Measurements from ENCODE around the gene FMN1. TPM values are rescaled to one million over a fixed set of nuclear protein-coding genes. Genes with fewer than 3 reads are reported as not detected.
A peak's percentile ranks its signal among the peaks of the same experiment; 100 is the strongest.

Gene FMN1
- total and polyA plus RNA-seq, 2 of the 13 experiments (the other 11 are each of a cell fraction or from before 2014, with no cell fraction given): 0.20 to 0.60 TPM

DNA sequence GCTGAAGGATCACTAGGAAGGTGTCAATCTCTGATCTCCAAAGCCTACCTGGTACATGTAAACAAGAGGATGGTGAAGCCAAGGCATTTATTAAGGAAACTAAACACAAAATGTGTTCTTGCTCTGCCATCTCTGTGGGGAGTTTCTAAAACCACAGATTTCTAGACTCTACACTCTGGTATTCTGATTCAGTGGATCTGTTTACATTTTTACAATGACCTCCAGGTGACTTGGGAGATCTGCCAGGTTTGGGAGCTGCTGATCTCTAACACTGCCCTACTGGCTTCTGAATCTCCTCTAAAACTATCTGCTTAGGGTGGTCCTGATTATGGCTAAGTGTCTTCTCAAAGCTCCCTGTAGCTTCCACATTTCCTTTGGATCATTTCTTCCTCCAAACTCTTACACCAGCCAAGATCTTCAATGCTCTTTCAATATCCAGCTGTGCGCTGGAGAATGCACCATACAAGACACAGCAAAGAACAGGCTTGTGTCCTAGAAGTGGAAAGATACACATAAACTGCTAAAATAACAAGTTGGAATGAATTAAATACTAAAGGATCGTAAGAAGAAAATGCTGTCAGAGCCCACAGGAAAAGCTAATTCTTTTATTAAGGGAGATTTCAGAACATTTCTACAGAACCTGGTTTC lies 404.0 kb downstream of the FMN1 start:
- WGBS (ENCODE audit: low lambda C conversion rate): 89% methylated on average over 2 of the region's 2 CpGs
- CTCF ChIA-PET (ENCODE audit: low intra/inter-chr PET ratio, low total read pairs): no interaction called here
- no TSS peak for BruUV-seq (replicated peaks)
- DNase-seq (ENCODE audit: low spot score) (peak; percentile 24), ATAC-seq (peak; percentile 43; the same call in 1 of the 3 replicates), FAIRE-seq (no peak)
- no peak overlapping the region for H2AFZ ChIP-seq (ENCODE audit: low read length)
- no peaks in the 10 kb centered on the region for H3K9me3 ChIP-seq (ENCODE audit: low read length)
- POLR2A ChIA-PET: no interaction called here
- H3K4me1 ChIP-seq (ENCODE audit: insufficient read depth, low read length): peaks cover 41% of the 10 kb centered on the region
- no peak overlapping the region for H3K4me3 ChIP-seq (replicated peaks in 1 of 3; ENCODE audit: insufficient read depth in 1 of 3, low read depth in 2 of 3, low read length in 3 of 3)
- TF ChIP-seq RARA (CRISPR knock-in tag; IDR thresholded peaks at IDR 0.05): 0 out of 2 replicates have a peak, but pooled peaks have one; percentile 18
- TF ChIP-seq NR2F6 (IDR thresholded peaks at IDR 0.05): no peak
- 0 out of 2 replicates have a peak, but pooled peaks have one; percentile 8 for TF ChIP-seq NR2F6 (CRISPR knock-in tag; IDR thresholded peaks at IDR 0.05)
- TF ChIP-seq, protein P1, sequence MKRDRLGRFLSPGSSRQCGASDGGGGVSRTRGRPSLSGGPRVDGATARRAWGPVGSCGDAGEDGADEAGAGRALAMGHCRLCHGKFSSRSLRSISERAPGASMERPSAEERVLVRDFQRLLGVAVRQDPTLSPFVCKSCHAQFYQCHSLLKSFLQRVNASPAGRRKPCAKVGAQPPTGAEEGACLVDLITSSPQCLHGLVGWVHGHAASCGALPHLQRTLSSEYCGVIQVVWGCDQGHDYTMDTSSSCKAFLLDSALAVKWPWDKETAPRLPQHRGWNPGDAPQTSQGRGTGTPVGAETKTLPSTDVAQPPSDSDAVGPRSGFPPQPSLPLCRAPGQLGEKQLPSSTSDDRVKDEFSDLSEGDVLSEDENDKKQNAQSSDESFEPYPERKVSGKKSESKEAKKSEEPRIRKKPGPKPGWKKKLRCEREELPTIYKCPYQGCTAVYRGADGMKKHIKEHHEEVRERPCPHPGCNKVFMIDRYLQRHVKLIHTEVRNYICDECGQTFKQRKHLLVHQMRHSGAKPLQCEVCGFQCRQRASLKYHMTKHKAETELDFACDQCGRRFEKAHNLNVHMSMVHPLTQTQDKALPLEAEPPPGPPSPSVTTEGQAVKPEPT (CRISPR knock-in tag; IDR thresholded peaks at IDR 0.05; ENCODE audit: low read depth): no peak
- no peak overlapping the region for H3K9ac ChIP-seq (ENCODE audit: insufficient read depth, low read depth, low read length)
- no peaks in the 10 kb centered on the region for H4K20me1 ChIP-seq (ENCODE audit: insufficient read depth, low read length)
- no peak overlapping the region for H3K27ac ChIP-seq (ENCODE audit: extremely low read length, insufficient read depth, low read length)
- in situ Hi-C loops (cut with HindIII; ENCODE audit: extremely low pct_ligation_motif_present, low pct_unique_long_range_greater_than_20kb): no loop called here
- no peaks in the 10 kb centered on the region for H3K36me3 ChIP-seq (replicated peaks in 1 of 2; ENCODE audit: control insufficient read depth in 1 of 2, insufficient read depth in 2 of 2, low read length in 2 of 2)
- H3K4me2 ChIP-seq (ENCODE audit: low read depth, low read length): no peak overlapping the region
- no peaks in the 10 kb centered on the region; a peak in 1 of 5 replicates for H3K27me3 ChIP-seq (ENCODE audit: control insufficient read depth in 1 of 2, insufficient read depth in 2 of 2, low read length in 2 of 2)
- no peaks in the 10 kb centered on the region for H3K79me2 ChIP-seq (ENCODE audit: insufficient read depth, low read length)
- intact Hi-C loops (cut with micrococcal nuclease; ENCODE audit: unreplicated experiment): no loop called here

DNA sequence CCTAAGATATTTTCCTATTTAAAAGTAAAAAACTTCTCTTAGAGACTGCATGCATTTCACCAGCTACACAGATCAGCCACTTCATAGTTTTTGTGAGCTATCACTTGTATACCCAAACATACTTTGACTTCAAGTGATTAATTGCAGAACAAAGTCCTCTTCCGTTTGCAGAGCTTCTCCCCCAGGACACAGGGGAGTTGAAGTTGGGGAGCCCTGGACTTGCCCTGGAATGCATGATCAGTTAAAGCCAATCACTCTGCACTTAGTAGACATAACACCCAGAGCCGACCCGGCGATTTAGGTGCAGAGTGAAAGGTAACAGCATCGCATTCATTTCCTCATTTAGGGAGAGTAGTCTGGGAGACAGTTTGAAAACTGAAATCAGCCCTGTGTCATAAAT lies 406.6 kb downstream of the FMN1 start:
- Histone ChIP-seq H4K20me1 (ENCODE audit: insufficient read depth, low read length) (no peaks in the 10 kb centered on the region), H3K27me3 (ENCODE audit: control insufficient read depth in 1 of 2, insufficient read depth in 2 of 2, low read length in 2 of 2) (no peaks in the 10 kb centered on the region), H3K36me3 (replicated peaks in 1 of 2; ENCODE audit: control insufficient read depth in 1 of 2, insufficient read depth in 2 of 2, low read length in 2 of 2) (no peaks in the 10 kb centered on the region), H3K9me3 (ENCODE audit: low read length) (no peaks in the 10 kb centered on the region), H3K27ac (ENCODE audit: extremely low read length, insufficient read depth, low read length) (no peak overlapping the region), H3K4me2 (ENCODE audit: low read depth, low read length) (peak overlapping the region; percentile 32), H3K79me2 (ENCODE audit: insufficient read depth, low read length) (no peaks in the 10 kb centered on the region), H3K4me1 (ENCODE audit: insufficient read depth, low read length) (peaks cover 34% of the 10 kb centered on the region), H3K4me3 (replicated peaks in 1 of 3; ENCODE audit: insufficient read depth in 1 of 3, low read depth in 2 of 3, low read length in 3 of 3) (peak overlapping the region in 1 of 3 experiments; percentile 8; a peak in 1 of 6 replicates), H3K9ac (ENCODE audit: insufficient read depth, low read depth, low read length) (no peak overlapping the region), H2AFZ (ENCODE audit: low read length) (no peak overlapping the region)
- ChIA-PET POLR2A (no interaction called here), CTCF (ENCODE audit: low intra/inter-chr PET ratio, low total read pairs) (no interaction called here)
- no peak for FAIRE-seq
- peak; percentile 51 for TF ChIP-seq TEAD3 (CRISPR knock-in tag; optimal IDR thresholded peaks at IDR 0.05; ENCODE audit: borderline replicate concordance)
- TF ChIP-seq, protein P2, sequence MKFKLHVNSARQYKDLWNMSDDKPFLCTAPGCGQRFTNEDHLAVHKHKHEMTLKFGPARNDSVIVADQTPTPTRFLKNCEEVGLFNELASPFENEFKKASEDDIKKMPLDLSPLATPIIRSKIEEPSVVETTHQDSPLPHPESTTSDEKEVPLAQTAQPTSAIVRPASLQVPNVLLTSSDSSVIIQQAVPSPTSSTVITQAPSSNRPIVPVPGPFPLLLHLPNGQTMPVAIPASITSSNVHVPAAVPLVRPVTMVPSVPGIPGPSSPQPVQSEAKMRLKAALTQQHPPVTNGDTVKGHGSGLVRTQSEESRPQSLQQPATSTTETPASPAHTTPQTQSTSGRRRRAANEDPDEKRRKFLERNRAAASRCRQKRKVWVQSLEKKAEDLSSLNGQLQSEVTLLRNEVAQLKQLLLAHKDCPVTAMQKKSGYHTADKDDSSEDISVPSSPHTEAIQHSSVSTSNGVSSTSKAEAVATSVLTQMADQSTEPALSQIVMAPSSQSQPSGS (CRISPR knock-in tag; IDR thresholded peaks at IDR 0.05): no peak
- no peak for TF ChIP-seq ZNF136 (CRISPR knock-in tag; IDR thresholded peaks at IDR 0.05; ENCODE audit: low read depth)
- TF ChIP-seq STAT5B (CRISPR knock-in tag; IDR thresholded peaks at IDR 0.05): no peak
- 0 out of 2 replicates have a peak, but pooled peaks have one; percentile 43 for TF ChIP-seq MEIS2 (CRISPR knock-in tag; IDR thresholded peaks at IDR 0.05)
- no peak for TF ChIP-seq MED1 (CRISPR knock-in tag; IDR thresholded peaks at IDR 0.05)
- TF ChIP-seq, protein P3, sequence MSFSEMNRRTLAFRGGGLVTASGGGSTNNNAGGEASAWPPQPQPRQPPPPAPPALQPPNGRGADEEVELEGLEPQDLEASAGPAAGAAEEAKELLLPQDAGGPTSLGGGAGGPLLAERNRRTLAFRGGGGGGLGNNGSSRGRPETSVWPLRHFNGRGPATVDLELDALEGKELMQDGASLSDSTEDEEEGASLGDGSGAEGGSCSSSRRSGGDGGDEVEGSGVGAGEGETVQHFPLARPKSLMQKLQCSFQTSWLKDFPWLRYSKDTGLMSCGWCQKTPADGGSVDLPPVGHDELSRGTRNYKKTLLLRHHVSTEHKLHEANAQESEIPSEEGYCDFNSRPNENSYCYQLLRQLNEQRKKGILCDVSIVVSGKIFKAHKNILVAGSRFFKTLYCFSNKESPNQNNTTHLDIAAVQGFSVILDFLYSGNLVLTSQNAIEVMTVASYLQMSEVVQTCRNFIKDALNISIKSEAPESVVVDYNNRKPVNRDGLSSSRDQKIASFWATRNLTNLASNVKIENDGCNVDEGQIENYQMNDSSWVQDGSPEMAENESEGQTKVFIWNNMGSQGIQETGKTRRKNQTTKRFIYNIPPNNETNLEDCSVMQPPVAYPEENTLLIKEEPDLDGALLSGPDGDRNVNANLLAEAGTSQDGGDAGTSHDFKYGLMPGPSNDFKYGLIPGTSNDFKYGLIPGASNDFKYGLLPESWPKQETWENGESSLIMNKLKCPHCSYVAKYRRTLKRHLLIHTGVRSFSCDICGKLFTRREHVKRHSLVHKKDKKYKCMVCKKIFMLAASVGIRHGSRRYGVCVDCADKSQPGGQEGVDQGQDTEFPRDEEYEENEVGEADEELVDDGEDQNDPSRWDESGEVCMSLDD (CRISPR knock-in tag; IDR thresholded peaks at IDR 0.05; ENCODE audit: borderline replicate concordance): peak; percentile 75
- peak; percentile 62 for TF ChIP-seq HNF4A (CRISPR knock-in tag; IDR thresholded peaks at IDR 0.05)
- peak; percentile 64; the same call in 1 of the 2 replicates for TF ChIP-seq HOXA5 (CRISPR knock-in tag; IDR thresholded peaks at IDR 0.05)
- DNase-seq (ENCODE audit: low spot score): peak; percentile 41
- intact Hi-C loops (cut with micrococcal nuclease; ENCODE audit: unreplicated experiment) (no loop called here), in situ Hi-C loops (cut with HindIII; ENCODE audit: extremely low pct_ligation_motif_present, low pct_unique_long_range_greater_than_20kb) (no loop called here)
- ATAC-seq: peak; percentile 68
- BruUV-seq (replicated peaks): no TSS peak
- WGBS (ENCODE audit: low lambda C conversion rate): 7% methylated on average over 5 of the region's 5 CpGs

Measured in HepG2 (cell line).